ENCODE data around the gene C11orf24. TPM values are rescaled to one million over a fixed set of nuclear protein-coding genes. Genes with fewer than 3 reads are reported as not detected.

The C11orf24 gene
- total RNA-seq, 8 experiments from 2014 or later: 15.4 to 29.8 (median 24.1) TPM

DNA sequence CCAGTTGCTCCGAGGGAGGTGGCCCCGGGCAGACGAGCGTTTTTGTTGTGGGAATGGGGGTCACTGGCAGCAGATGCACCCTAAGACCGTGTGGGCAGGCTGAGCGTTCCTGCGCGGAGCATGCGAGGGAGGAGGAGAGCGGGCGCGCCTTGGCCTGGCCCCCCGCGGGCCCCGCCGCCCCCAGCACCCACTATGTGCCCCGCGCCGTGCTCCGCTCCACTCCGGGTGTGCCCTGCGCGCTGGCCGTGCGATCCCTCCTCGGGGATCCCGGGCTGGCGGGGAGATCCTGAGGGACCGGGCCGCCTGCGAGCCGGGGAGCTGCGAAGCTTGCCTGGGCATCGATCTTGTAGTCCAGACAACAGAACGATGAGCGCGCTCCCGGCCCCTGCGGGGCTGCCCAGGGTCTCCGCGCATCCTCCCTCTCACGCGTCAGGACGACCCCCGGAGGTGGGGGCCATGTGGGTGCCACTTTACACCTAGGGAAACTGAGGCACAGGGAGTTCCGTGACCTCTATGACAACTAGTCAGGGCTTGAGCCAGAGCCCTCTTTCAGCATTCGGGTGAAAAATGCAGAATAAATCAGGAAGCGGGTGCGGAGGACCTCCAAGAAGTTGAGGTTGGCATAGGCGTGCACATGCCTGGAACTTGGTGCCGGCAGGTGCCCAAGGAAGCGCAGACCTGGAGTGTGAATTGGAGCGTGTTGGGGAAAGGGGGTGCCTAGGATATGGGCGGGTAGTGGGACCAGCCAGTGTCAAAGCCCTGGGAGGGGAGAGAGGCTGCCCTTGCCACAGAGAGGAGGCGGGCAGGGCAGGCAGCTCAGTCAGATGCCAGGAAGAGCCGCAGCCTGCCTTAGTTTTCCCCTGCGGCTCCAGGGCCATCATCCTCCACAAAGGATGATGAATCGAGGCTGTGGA, 57.3 kb downstream of the C11orf24 start:
- H3K4me3 ChIP-seq: peak overlapping the region; percentile 82 to 91 (median 89)
- ATAC-seq (replicated peaks in 6 of 8): peak in 7 of 8 experiments; percentile 2 to 25 (median 9)
- peak overlapping the region; percentile 100 for H3K27ac ChIP-seq
- H3K4me1 ChIP-seq (replicated peaks in 1 of 2): peaks cover 11 to 16% of the 10 kb centered on the region in 2 donors
- in situ Hi-C loops (cut with MboI; ENCODE audit: low pct_unique_long_range_greater_than_20kb in 2 of 9, low sequenced_read_pairs in 9 of 9, unreplicated experiment in 9 of 9): no loop called here
- 0 to 80% (median 42%) methylated on average over 1 to 11 of the region's 58 CpGs; no CpG with 5 or more reads in 5 of the 10 experiments for WGBS, 10 experiments

DNA sequence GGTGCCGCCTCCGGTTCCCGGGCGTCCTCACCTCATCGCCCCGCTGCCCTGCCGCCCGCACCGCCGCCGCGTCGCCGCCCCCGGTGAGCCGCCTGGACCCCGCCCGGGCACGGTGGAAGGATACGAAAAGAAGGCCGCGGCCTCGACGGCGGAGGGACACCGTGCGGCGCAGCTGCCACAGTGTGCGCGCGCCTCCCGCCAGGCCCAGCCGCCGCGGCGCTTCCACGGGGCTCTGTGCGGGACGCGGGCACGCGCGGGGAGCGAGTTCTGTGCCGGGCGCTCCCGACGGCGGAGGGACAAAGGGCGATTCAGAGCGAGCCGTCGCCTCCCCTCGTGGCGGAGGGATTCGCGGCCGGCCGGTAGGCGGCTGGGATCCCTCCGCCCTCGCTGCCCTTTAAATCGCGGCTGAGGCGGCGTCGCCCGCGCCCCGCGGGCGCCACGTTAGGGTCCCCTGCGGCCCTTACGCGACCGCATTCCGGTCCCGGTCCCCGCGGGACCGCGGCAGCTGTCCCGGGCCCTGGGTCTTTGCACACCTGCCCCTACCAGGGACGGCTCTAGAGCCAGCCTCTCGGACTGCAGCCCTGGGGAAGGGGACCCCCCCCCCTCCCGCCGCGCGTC, 58.1 kb downstream of the C11orf24 start:
- Histone ChIP-seq H3K4me1 (replicated peaks in 1 of 2) (peaks cover 14 to 16% of the 10 kb centered on the region in 2 donors), H3K4me3 (peak overlapping the region; percentile 82 to 91 (median 89)), H3K27ac (peak overlapping the region; percentile 100)
- ATAC-seq (replicated peaks in 6 of 8): peak; percentile 51 to 79 (median 72)
- in situ Hi-C loops (cut with MboI; ENCODE audit: low pct_unique_long_range_greater_than_20kb in 2 of 9, low sequenced_read_pairs in 9 of 9, unreplicated experiment in 9 of 9): no loop called here
- 0 to 2% (median 0%) methylated on average over 1 to 12 of the region's 90 CpGs; no CpG with 5 or more reads in 7 of the 10 experiments for WGBS, 10 experiments

DNA sequence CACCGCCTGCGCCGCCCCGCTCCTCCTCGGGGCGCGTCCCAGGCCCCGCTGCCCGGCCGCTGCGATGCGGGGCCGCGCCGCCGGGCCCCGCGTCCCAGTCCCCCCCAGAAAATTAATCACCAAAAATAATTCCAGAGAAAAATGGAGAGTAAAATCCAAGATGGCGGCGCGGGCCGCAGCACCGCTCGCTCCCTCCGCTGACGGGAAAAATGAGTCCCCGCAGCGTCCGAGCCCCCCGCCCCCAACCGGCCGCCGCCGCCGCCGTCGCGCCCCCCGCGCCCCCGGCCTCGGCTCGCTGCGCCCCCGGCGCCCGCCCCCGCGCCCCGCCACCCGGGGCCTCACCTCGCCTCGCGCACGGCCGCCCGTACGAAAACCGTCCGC, 58.6 kb downstream of the C11orf24 start, which contains the start of gene KMT5B:
Gene KMT5B (minus strand): TSS at position 162 of the 381 bp plus-strand sequence. CDS start 23,220 bp downstream, outside the sequence.
- peak within 1 kb of the TSS; percentile 100 for H3K27ac ChIP-seq
- in situ Hi-C loops (cut with MboI; ENCODE audit: low pct_unique_long_range_greater_than_20kb in 2 of 9, low sequenced_read_pairs in 9 of 9, unreplicated experiment in 9 of 9): no loop called here
- peak in 7 of 8 experiments; percentile 5 to 43 (median 21) for ATAC-seq (replicated peaks in 6 of 8)

DNA sequence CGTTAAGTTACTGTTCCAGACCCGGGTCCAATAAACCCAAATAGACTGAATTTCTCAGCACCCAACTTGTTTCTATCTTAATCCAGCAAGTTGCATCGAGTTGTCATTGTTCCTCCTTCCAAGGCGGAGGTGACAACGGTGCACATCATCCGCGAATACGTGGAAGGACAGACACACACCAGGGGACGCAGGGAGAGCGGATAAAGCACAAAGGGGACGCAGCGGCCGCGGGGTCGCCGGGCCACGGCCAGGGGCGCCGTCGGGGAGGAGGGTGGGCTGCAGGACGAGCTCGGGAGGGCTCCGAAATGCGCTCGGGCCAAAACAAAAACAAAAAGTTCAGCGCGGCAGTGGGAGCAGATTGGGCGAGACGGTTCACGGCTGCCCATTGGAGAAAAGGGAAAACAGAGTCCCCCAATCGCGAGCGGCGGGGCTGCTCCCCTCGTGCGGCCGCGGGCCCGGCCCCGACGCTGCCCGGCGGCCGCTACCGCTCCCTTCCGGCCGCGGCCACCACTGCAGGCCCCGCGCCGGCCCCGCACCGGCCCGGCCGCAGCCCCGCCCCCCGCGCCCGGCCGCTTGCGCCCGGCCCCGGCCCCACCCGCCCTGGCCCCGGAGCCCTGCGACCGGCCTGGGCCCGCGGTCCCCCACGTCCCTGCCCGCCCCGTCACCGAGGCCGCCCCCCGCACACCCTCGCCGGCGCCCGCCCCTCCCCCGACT, 59.2 kb downstream of the C11orf24 start:
- peak; percentile 47 to 84 (median 62) for ATAC-seq (replicated peaks in 6 of 8)
- in situ Hi-C loops (cut with MboI; ENCODE audit: low pct_unique_long_range_greater_than_20kb in 2 of 9, low sequenced_read_pairs in 9 of 9, unreplicated experiment in 9 of 9): no loop called here
- peak overlapping the region; percentile 82 to 91 (median 89) for H3K4me3 ChIP-seq
- H3K4me1 ChIP-seq (replicated peaks in 1 of 2): peaks cover 14 to 16% of the 10 kb centered on the region in 2 donors
- H3K27ac ChIP-seq: peak overlapping the region; percentile 100
- WGBS, 10 experiments: 0 to 7% (median 0%) methylated on average over 1 to 8 of the region's 80 CpGs

More for the DNA sequence above, 58.6 kb downstream of the C11orf24 start, which contains the start of gene KMT5B:
- Histone ChIP-seq H3K4me1 (replicated peaks in 1 of 2) (peaks cover 14 to 16% of the 10 kb centered on the region in 2 donors), H3K4me3 (peak within 1 kb of the TSS; percentile 82 to 91 (median 89))
- no CpG with 5 or more reads among the region's 60 CpGs for WGBS, 10 experiments

DNA sequence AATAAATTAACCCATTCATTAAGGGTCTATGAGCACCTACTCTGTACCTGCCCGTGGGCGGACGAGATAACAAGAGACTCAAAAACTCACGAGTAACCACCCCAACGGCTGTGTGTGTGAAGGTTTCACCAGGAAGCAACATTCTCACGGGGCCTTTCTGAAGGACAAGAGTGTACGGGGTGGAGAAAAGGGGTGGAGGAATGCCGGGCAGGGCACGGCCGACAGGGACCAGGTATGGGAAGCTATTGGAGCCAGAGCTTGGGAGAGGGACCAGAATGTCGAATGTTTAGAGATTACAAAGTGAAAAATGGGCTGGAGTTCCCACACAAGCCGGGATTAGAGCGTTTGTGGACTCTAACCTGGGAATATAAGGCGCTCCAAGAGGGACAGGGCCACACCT, 60.2 kb downstream of the C11orf24 start:
- WGBS, 10 experiments: 25 to 93% (median 40%) methylated on average over 2 to 13 of the region's 14 CpGs; no CpG with 5 or more reads in 1 of the 10 experiments
- H3K4me1 ChIP-seq (replicated peaks in 1 of 2): peaks cover 14 to 16% of the 10 kb centered on the region in 2 donors
- no peak overlapping the region for H3K27ac ChIP-seq
- in situ Hi-C loops (cut with MboI; ENCODE audit: low pct_unique_long_range_greater_than_20kb in 2 of 9, low sequenced_read_pairs in 9 of 9, unreplicated experiment in 9 of 9): no loop called here
- no peak for ATAC-seq (replicated peaks in 6 of 8)
- peak overlapping the region; percentile 82 to 91 (median 89) for H3K4me3 ChIP-seq

Other genes with a start within 250 kb of the C11orf24 start
- gene NDUFS8, start 241.3 kb downstream of the C11orf24 start, total RNA-seq: 100 to 1,000 TPM; 139 to 265 (median 167) TPM
- gene TCIRG1, start 232.9 kb downstream of the C11orf24 start, total RNA-seq: 10 to 100 TPM in 3 of 8 experiments, 1 to 10 TPM in 5; 1.2 to 56.5 (median 4.4) TPM
- gene CHKA, start 150.6 kb downstream of the C11orf24 start, total RNA-seq: 10 to 100 TPM; 13.3 to 41.6 (median 31.8) TPM
- gene KMT5B, start 58.7 kb downstream of the C11orf24 start, total RNA-seq: 10 to 100 TPM; 12.4 to 69.1 (median 55.4) TPM
- 10 to 100 TPM in 5 of 8 experiments, 1 to 10 TPM in 3; 4.8 to 49.4 (median 14.0) TPM for gene LRP5, start 40.6 kb upstream of the C11orf24 start, total RNA-seq
- 100 to 1,000 TPM in 1 of 8 experiments, 10 to 100 TPM in 7; 49.1 to 142 (median 65.7) TPM for gene PPP6R3, start 188.8 kb upstream of the C11orf24 start, total RNA-seq

All from motor neuron (in vitro differentiated cells).